CD4-positive, alpha-beta T cell treated with Interleukin-15 for 4 hours (primary cell): ENCODE measurements around the gene CHCHD1.
"Not testable (repeated sequence)": the region's sequence is repeated elsewhere in the genome, so short reads cannot be mapped to it uniquely, and the experiment has no call there.

Source experiments
- DNase-seq: peaks from one replicate; pipeline ENCODE4 v3.0.0-alpha.2; 2020; ENCODE audit warnings: low spot score

Gene CHCHD1

DNA sequence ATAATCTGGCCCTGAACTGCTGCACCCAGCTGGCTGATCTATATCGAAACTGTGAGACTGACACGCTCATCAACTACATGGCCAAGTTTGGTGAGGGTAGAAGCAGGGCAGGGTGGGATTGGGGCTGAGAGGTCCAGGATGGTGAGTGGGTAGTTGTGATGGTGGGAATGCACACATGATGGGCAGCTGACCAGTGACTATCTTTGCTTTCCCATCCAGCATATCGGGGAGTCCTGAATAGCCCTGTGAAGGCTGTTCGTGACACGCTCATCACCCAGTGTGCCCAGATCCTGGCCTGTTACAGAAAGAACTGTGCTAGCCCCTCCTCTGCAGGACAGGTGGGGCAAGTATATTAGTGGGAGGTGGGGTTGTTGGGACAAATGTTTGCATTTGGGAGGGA is 12.5 kb upstream of the CHCHD1 start:
- no peak for DNase-seq

DNA sequence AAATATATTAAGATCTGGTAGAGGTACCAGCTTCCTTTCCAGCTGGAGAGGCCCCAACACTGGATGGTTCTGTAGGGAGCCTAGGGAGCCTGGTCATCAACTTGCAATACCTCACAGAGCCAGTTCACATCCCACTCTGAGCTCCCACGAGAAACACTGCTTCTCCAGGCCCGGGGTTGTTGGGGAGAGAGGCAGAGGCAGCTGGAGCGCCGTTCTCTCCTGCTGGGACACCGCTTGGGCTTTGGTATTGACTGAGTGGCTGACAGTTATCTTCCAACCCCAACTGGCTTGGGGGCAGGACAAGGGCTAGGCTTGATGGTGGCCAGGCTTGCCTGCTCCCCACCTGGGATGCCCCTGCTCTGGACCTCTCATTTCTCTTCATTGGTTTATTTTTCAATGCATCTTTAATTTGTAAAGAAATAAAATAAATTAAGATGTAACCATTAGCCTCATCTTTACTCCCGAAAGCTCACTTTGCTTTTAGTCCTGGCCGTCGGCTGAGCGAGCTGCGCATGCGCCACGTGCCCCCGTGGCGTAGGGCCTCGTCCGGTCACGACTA is 10.0 kb upstream of the CHCHD1 start:
- peak; percentile 81 for DNase-seq

DNA sequence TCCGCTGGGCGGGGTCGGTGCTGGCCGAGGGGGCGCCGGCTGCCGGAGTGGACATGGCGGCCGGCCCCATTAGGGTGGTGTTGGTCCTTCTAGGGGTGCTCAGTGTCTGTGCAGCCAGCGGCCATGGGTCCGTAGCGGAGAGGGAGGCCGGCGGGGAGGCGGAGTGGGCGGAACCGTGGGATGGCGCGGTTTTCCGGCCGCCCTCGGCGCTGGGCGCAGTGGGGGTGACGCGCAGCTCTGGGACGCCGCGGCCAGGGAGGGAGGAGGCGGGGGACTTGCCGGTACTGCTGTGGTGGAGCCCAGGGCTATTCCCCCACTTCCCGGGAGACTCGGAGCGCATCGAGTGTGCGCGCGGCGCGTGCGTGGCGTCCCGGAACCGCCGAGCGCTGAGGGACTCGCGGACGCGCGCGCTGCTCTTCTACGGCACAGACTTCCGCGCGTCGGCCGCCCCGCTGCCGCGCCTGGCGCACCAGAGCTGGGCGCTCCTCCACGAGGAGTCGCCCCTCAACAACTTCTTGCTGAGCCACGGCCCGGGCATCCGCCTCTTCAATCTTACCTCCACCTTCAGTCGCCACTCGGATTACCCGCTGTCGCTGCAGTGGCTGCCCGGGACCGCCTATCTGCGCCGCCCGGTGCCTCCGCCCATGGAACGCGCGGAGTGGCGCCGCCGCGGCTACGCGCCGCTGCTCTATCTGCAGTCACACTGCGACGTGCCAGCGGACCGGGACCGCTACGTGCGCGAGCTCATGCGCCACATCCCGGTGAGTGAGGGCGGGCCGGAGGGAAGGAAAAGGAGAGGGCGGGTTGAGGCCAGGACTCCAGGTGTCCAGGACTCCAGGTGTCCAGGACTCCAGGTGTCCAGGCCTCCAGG is 9.3 kb upstream of the CHCHD1 start:
- DNase-seq, result peak; percentile 83

DNA sequence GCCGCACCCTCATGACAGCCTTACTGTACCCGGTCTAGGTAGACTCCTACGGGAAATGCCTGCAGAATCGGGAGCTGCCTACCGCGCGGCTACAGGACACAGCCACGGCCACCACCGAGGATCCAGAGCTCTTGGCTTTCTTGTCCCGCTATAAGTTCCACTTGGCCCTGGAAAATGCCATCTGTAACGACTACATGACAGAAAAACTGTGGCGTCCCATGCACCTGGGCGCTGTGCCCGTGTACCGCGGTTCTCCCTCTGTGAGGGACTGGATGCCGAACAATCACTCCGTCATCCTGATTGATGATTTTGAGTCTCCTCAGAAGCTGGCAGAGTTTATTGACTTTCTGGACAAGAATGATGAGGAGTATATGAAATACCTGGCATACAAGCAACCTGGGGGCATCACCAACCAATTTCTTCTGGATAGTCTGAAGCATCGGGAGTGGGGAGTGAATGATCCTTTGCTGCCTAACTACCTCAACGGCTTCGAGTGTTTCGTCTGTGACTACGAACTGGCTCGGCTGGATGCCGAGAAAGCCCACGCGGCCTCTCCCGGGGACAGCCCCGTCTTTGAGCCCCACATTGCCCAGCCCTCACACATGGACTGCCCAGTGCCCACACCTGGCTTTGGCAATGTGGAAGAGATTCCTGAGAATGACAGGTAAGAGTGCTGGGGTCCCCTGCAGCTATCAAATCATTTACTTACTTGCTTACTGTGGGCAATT is 8.5 kb upstream of the CHCHD1 start:
- DNase-seq, result no peak

DNA sequence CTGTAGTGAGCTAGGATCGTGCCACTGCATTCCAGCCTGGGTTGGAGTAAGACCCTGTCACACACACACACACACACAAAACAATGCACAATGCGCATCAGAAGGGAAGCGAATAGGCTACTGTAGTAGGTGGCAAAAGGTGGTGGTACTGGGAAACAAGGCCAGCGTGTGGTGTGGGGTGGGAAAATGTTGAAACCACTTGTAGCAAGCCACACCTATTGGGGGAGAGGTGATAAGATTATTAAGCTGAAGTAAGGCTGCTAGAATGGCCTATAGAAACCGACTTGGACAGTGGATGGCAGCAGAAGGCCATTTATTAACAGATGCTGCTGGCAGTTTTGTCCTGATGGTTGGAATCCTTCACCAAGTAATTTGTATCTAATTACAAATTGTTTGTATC is 7.2 kb upstream of the CHCHD1 start:
- peak; percentile 57 for DNase-seq

DNA sequence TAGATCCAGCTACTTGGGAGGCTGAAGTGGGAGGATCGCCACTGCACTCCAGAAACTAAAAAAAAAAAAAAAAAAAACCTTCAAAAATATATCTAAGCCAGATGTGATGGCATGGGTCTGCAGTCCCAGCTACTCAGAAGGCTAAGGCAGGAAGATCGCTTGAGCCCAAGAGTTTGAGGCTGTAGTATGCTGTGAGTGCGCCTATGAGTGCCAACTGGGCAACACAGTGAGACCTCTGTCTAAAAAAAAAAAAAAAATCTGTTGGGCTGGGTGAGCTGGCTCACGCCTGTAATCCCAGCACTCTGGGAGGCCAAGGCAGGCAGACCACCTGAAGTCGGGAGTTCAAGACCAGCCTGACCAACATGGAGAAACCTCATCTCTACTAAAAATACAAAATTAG is 2.8 kb upstream of the CHCHD1 start:
- no peak for DNase-seq

DNA sequence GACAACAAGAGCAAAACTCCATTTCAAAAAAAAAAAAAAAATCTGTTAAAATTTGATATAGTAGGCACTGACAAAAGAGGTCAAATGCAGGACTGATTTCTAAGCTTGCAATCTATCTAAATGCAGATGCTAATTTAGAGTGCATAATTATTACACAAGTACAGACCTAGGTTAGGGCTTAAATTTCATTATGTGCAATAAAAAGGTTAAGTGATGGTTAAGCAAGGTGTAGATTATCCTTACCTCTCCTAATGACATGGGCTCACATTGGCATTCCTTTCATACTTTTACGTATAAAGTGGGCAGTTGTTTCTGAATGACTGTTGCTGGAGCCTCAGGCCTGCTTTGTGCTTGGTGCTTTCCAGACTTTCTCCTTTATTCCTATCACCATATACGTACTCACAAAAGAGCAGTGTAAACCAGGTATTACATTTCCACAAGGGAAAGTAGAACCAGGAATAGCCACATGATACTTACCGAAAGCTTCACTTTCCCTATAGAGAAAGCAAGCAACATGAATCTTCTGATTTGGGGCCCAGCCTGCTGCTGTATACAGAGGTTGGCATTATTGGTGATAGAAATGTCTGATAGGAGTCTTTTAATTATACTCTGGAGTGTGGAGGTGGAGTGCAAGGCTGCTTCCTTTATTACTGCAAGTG is 2.2 kb upstream of the CHCHD1 start:
- no peak for DNase-seq

DNA sequence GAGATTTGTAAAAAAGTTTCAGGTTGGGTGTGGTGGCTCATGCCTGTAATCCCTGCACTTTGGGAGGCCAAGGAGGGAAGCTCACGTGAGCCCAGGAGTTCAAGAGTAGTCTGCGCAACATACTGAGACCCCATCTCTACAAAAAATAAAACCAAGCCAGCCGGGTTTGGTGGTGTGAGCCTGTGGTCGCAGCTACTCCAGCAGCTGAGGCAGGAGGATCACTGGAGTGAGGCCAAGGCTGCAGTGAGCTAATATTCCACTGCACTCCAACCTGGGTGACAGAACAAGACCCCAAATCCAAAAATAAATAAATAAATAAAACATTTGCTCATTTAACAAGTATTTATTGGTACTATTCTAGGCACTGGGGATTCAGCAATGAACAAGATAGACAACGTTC is 1.5 kb upstream of the CHCHD1 start:
- no peak for DNase-seq

DNA sequence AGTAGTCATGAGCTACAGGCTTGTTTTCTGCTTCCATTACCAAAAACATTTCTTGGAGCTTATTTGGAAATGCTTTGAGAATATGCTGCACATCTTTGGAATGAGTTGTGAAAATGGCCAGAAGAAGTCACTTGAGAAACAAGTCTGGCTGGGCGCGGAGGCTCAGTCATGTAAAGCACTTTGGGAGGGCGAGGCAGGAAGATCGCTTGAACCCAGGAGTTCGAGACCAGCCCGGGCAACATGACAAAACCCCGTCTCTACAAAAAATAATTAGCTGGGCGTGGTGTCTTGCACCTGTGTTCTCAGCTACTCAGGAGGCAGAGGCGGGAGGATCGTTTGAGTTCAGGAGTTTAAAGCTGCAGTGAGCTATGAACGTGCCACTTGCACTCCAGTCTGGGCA is 882 bp upstream of the CHCHD1 start:
- no peak for DNase-seq

DNA sequence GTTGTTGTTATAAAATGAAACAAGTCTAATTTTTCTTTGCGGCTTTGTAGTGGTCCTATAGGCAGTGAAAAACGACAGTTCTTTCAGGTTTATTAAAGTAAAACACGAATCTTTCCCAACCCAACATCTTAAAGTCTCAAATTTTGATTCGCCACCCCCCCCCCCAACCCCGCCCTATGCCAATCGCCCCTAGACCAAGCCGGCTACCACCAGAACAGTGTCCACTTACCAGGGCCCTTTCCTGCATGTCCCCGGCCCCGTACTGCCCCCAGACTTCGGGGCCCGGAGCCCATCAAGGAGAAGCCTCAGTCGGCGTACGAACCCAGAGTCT is 335 bp upstream of the CHCHD1 start:
- DNase-seq, result no peak

DNA sequence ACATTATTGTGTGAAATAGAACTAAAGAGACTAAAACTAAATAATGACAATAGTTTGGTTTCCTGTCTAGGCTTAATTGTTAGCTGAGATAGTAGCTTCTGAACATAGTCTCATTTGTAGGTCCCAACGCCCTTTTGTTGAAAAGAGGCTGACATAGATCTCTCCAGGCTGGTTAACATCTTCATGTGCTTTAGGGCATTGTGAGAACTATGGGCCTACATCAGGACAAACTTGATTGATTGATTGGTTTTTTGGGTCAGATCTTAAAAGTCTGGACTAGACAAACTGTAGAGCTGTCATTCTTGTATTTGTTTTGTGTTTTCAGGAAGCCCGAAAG is 869 bp downstream of the CHCHD1 start:
- DNase-seq, result no peak

DNA sequence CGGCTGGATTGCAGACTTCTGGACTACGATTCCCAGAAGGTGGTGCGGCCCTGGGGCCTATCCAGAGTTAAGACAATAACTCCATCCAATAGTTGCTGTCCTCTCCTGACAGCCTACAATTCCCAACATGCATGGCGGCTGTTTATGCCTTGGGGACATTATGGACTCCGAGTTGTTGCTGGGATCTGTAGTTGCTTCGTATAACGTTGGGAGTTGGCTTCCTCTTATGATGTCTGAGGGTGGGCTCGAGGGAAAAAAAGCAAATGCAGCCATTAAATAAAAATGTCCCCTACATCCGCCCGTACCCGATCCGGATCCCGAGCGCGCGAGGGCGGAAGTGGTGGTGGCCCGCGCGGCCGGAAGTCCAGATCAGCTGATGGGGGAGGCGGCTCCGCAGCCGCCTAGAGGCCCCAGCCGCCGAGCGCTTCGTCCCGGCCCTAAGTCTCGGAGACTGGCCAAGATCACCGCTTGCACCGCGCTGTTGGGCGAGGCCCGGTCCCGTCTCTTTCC is 3.4 kb downstream of the CHCHD1 start, which contains the start of gene ZSWIM8:
TSS of gene ZSWIM8 (plus strand) at position 396 of the 510 bp plus-strand sequence. CDS start 273 bp downstream, outside the sequence.
- peak; percentile 89 for DNase-seq

DNA sequence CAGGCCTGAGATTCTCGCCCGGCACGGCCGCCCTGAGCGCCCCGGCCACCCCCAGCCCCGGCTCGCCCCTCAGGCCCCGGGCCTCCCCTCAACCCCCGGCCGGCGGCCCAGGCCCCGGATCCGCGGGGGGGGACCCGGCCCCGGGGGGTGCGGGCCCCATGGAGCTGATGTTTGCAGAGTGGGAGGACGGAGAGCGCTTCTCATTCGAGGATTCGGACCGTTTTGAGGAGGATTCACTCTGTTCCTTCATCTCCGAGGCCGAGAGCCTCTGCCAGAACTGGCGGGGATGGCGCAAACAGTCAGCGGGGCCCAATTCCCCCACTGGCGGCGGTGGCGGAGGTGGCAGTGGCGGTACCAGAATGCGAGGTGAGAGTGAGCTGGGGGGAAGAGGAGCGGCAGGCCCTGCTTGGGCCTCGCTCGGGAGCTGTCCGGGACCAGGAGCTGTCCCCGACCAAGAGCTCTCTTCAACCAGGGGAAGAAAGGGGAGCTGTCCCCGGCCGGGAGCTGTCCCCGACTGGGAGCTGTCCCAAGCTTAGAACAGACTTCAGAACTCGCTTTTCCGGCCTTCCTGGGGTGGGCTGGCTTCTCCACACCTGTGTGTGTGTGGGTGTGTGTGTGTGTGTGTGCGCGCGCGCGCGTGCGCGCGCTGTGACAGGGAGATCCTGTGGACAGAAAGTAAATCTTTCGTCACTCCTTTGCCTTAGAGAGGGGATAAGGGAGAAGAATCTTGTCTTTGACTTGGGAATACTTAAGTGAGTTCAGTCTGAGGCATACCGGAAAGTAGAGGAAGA is 4.1 kb downstream of the CHCHD1 start:
- peak; percentile 25 for DNase-seq

DNA sequence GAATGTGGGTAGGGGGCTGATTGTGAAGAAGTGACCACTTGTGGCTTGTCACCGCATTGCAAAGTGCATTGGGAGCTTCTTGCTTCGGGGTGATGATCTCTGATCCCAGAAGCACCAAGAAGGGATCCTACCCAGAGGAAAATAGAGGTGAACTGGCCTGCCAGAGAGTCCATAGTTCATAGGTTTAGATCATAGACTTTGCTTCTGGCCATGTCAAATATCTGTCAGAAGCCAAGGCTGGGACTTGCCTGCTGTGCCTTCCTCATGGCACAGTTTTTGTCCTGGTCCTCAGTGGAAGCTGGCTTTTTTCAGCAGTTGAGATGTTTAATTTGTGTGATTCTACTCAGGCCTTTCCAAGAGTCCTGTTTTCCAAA is 4.7 kb downstream of the CHCHD1 start:
- no peak for DNase-seq

DNA sequence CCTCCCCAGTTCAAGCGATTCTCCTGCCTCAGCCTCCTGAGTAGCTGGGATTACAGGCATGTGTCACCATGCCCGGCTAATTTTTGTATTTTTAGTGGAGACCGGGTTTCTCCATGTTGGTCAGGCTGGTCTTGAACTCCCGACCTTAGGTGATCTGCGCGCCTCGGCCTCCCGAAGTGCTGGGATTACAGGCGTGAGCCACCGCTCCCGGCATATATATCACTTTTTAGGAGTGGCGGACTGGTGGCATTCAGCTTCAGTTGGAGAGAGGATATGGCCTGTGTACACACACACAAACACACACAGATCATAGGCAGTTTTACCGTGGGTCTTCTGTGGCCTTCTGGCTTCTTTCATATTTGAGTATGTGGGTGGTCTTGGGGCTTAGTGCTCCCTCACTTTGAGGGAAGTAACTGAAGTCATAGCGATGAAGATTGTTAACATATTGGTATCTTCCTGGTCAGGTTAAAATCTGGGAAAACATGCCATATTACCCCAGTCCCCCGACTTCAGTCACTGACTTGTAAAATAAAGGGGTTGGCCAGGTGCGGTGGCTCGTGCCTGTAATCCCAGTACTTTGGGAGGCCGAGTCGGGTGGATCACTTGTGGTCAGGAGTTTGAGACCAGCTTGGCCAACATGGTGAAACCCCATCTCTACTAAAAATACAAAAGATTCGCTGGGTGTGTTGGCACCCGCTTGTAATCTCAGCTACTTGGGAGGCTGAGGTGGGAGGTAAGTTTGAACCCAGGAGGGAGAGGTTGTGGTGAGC is 5.4 kb downstream of the CHCHD1 start:
- not testable (repeated sequence) for DNase-seq

DNA sequence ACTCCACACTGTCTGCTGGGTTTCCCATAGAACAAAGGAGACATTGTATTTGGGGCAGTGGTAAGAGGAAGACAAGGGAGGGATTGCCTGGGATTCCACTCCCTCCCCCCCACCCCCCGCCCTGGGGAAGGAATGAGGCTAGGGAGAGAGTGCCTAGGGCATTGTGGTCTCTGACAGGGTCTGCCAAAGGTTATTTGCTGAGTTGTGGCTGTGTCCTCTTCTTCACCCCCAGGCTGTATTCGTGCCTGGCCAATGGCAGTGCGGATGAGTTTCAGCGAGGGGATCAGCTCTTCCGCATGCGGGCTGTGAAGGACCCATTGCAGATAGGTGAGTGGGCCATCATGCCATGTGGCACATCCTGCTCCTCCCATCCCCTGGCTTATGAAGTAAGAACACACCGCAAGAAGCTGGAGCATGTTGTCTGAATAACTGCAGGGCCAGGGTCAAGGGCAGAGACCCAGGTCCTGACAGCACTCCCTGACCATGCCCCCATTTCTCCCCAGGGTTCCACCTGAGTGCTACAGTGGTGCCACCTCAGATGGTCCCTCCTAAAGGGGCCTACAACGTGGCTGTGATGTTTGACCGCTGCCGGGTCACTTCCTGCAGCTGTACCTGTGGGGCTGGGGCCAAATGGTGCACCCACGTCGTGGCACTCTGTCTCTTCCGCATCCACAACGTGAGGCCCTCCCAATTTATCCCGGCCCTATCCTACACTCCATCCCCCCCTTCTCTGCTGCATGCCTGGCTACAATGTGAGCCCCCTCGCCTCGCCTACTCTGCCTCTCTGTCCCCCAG is 7.2 kb downstream of the CHCHD1 start:
- DNase-seq, result no peak

DNA sequence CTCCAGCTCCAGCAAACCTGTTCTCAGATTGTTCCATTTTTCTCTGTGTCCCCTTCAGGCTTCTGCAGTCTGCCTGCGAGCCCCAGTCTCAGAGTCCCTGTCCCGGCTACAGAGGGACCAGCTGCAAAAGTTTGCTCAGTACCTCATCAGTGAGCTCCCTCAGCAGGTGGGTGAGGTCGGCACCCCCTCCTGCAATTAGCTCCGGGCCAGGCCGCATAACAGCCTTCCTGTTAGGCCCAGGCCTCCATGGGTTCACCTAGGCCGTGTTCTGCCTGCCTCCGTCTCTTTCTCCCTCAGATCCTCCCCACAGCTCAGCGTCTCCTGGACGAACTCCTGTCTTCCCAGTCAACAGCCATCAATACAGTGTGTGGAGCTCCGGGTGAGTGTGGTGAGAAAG is 7.8 kb downstream of the CHCHD1 start:
- DNase-seq, result no peak

DNA sequence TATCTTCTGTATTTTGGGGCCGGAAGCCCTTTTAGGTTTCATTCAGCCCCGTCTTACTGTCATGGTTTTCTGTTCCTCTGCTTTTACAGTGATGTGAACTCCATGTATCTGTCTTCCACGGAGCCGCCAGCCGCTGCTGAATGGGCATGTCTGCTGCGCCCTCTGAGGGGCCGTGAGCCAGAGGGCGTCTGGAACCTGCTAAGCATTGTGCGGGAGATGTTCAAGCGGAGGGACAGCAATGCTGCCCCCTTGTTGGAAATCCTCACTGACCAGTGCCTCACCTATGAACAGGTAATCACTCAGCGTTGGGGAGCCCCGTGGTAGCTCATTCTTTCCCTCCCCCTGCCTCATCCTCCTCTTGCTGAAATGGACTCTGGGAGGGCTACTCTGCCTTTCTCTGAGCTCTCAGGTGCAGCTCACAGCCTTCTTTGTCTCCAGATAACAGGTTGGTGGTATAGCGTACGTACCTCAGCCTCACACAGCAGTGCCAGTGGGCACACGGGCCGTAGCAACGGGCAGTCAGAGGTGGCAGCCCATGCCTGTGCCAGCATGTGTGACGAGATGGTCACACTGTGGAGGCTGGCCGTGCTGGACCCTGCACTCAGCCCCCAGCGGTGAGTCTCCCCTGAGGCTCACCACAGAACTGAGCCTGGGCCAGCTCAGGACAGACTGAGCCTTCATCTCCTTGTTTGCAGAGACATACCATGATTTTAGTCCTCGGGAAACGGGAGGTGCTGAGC is 9.2 kb downstream of the CHCHD1 start:
- no peak for DNase-seq

DNA sequence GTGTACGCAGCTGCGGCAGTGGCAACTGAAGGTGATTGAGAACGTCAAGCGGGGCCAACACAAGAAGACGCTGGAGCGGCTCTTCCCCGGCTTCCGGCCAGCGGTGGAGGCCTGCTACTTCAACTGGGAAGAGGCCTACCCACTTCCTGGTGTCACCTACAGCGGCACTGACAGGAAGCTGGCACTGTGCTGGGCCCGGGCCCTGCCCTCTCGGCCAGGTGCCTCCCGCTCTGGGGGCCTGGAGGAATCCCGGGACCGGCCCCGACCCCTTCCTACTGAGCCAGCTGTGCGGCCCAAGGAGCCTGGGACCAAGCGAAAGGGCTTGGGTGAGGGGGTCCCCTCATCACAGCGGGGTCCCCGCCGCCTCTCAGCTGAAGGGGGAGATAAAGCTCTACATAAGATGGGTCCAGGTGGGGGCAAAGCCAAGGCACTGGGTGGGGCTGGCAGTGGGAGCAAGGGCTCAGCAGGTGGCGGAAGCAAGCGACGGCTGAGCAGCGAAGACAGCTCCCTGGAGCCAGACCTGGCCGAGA is 10.1 kb downstream of the CHCHD1 start:
- no peak for DNase-seq
